ENCODE results near the gene PPM1B. TPM values are rescaled to one million over a fixed set of nuclear protein-coding genes. Genes with fewer than 3 reads are reported as not detected.

PPM1B gene
- total and polyA plus RNA-seq, 2 of the 13 experiments (the other 11 are each of a cell fraction or from before 2014, with no cell fraction given) = 24.4 to 25.0 TPM

DNA sequence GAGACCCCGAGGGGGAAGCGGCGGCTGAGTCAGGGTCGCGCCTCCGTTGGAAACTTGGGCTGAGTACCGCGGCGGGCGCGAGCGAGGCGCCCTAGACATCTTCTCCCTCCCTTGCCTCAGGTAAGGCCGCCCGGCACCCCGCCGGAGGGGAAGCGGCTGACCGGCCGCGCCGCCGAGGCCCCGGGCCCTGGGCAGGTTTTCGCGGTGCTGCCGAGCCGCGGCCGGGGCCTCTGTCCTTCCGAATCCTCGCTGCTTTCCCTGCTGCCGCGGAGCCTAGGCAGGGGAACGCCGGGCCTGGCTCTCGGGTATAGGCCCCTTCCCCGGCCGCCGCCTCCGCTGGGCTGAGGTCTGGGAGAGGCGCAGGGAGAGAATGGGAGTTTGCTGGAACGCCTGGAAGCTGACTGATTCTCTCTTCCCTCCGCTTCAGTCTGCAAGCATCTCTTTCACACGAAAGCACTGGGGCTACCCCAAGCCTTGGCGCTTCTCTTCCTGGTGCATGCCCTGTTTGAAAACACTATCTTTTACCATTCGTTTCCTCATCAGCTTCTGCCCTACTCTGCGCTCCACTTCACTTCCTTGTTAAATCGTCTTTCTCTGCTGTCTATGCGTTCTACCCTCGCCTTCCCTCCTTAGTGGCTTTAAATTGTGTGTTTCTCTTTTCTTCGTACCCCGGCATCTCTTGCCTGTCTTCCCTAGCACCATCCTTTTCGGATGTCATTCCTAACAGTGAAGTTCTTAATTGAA is 652 bp downstream of the PPM1B start (continued):
- TF ChIP-seq HES4 (CRISPR knock-in tag; IDR thresholded peaks at IDR 0.05; ENCODE audit: borderline replicate concordance) (peak; percentile 77), ZNF350 (CRISPR knock-in tag; IDR thresholded peaks at IDR 0.05; ENCODE audit: borderline replicate concordance, low read depth) (peak; percentile 7; the same call in 1 of the 2 replicates), ZNF432 (CRISPR knock-in tag; IDR thresholded peaks at IDR 0.05; ENCODE audit: borderline replicate concordance) (no peak), ELF1 (CRISPR knock-in tag; IDR thresholded peaks at IDR 0.05) (0 out of 2 replicates have a peak, but pooled peaks have one; percentile 53), RXRA (CRISPR knock-in tag; IDR thresholded peaks at IDR 0.05) (no peak; the same call in 1 of the 2 replicates), ZNF546 (CRISPR knock-in tag; conservative IDR thresholded peaks at IDR 0.05) (peak; percentile 67; the same call in 1 of the 2 replicates), AGO2 (optimal IDR thresholded peaks at IDR 0.05; ENCODE audit: low read depth, low read length) (peak; percentile 85)
- TF ChIP-seq, protein P1, sequence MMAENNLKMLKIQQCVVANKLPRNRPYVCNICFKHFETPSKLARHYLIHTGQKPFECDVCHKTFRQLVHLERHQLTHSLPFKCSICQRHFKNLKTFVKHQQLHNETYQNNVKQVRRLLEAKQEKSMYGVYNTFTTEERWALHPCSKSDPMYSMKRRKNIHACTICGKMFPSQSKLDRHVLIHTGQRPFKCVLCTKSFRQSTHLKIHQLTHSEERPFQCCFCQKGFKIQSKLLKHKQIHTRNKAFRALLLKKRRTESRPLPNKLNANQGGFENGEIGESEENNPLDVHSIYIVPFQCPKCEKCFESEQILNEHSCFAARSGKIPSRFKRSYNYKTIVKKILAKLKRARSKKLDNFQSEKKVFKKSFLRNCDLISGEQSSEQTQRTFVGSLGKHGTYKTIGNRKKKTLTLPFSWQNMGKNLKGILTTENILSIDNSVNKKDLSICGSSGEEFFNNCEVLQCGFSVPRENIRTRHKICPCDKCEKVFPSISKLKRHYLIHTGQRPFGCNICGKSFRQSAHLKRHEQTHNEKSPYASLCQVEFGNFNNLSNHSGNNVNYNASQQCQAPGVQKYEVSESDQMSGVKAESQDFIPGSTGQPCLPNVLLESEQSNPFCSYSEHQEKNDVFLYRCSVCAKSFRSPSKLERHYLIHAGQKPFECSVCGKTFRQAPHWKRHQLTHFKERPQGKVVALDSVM (CRISPR knock-in tag; IDR thresholded peaks at IDR 0.05) = 0 out of 2 replicates have a peak, but pooled peaks have one; percentile 30
- TF ChIP-seq, protein P2, sequence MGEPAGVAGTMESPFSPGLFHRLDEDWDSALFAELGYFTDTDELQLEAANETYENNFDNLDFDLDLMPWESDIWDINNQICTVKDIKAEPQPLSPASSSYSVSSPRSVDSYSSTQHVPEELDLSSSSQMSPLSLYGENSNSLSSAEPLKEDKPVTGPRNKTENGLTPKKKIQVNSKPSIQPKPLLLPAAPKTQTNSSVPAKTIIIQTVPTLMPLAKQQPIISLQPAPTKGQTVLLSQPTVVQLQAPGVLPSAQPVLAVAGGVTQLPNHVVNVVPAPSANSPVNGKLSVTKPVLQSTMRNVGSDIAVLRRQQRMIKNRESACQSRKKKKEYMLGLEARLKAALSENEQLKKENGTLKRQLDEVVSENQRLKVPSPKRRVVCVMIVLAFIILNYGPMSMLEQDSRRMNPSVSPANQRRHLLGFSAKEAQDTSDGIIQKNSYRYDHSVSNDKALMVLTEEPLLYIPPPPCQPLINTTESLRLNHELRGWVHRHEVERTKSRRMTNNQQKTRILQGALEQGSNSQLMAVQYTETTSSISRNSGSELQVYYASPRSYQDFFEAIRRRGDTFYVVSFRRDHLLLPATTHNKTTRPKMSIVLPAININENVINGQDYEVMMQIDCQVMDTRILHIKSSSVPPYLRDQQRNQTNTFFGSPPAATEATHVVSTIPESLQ (CRISPR knock-in tag; conservative IDR thresholded peaks at IDR 0.05) = no peak
- TF ChIP-seq, protein P3, sequence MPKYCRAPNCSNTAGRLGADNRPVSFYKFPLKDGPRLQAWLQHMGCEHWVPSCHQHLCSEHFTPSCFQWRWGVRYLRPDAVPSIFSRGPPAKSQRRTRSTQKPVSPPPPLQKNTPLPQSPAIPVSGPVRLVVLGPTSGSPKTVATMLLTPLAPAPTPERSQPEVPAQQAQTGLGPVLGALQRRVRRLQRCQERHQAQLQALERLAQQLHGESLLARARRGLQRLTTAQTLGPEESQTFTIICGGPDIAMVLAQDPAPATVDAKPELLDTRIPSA (CRISPR knock-in tag; IDR thresholded peaks at IDR 0.05; ENCODE audit: borderline replicate concordance) = peak; percentile 83; the same call in 1 of the 2 replicates
- TF ChIP-seq, protein P4, sequence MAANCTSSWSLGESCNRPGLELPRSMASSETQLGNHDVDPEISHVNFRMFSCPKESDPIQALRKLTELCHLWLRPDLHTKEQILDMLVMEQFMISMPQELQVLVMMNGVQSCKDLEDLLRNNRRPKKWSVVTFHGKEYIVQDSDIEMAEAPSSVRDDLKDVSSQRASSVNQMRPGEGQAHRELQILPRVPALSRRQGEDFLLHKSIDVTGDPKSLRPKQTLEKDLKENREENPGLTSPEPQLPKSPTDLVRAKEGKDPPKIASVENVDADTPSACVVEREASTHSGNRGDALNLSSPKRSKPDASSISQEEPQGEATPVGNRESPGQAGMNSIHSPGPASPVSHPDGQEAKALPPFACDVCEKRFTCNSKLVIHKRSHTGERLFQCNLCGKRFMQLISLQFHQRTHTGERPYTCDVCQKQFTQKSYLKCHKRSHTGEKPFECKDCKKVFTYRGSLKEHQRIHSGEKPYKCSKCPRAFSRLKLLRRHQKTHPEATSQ (CRISPR knock-in tag; IDR thresholded peaks at IDR 0.05; ENCODE audit: borderline replicate concordance) = no peak
- TF ChIP-seq, protein P5, sequence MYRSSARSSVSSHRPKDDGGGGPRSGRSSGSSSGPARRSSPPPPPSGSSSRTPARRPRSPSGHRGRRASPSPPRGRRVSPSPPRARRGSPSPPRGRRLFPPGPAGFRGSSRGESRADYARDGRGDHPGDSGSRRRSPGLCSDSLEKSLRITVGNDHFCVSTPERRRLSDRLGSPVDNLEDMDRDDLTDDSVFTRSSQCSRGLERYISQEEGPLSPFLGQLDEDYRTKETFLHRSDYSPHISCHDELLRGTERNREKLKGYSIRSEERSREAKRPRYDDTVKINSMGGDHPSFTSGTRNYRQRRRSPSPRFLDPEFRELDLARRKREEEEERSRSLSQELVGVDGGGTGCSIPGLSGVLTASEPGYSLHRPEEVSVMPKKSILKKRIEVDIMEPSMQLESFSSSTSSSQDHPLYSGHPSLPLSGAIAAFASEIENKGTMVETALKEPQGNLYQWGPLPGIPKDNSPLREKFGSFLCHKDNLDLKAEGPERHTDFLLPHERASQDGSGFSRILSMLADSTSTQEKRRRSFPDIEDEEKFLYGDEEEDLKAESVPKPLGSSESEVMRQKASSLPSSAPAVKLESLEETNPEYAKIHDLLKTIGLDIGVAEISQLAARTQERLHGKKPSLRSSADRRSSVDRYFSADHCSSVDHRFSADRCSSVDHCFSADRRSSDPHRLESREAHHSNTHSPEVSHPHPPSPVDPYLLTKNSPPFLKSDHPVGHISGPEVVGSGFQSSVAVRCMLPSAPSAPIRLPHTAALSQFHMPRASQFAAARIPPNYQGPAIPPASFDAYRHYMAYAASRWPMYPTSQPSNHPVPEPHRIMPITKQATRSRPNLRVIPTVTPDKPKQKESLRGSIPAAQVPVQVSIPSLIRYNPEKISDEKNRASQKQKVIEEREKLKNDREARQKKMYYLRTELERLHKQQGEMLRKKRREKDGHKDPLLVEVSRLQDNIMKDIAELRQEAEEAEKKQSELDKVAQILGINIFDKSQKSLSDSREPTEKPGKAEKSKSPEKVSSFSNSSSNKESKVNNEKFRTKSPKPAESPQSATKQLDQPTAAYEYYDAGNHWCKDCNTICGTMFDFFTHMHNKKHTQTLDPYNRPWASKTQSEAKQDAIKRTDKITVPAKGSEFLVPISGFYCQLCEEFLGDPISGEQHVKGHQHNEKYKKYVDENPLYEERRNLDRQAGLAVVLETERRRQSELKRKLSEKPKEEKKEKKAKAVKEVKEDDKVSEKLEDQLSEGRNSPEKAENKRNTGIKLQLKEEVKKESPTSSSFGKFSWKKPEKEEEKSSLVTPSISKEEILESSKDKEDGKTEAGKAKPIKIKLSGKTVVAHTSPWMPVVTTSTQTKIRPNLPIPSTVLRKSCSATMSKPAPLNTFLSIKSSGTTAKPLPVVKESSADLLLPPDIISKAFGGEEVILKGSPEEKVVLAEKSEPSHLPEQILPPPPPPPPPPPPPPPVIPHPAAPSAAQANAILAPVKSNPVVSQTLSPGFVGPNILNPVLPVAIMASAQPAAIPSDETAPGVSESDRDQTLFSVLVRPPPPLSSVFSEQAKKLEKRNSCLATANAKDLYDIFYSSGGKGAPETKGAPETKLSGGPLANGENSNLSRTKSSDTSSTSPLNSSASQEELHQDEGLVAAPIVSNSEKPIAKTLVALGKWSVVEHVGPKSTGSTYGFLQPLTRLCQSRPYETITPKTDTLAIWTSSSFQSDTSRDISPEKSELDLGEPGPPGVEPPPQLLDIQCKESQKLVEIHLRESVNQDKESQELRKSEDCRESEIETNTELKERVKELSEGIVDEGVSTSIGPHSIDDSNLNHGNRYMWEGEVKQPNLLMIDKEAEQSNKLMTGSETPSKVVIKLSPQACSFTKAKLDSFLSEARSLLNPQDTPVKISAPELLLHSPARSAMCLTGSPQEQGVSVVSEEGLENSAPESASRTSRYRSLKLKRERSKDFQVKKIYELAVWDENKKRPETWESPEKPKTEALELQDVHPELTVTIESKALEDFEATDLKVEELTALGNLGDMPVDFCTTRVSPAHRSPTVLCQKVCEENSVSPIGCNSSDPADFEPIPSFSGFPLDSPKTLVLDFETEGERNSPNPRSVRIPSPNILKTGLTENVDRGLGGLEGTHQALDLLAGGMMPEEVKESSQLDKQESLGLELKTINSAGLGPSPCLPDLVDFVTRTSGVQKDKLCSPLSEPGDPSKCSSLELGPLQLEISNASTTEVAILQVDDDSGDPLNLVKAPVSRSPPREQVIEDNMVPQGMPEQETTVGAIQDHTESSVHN (CRISPR knock-in tag; IDR thresholded peaks at IDR 0.05) = 0 out of 2 replicates have a peak, but pooled peaks have one; percentile 49
